K562 (cell line): ENCODE measurements around the gene CCDC185. TPM values are rescaled to one million over a fixed set of nuclear protein-coding genes. Genes with fewer than 3 reads are reported as not detected.

ENCODE experiments used
- ATAC-seq: fragments of 200-7000 bp; cut with Tn5 transposase; 3 replicates; pipeline ENCODE4 v1.9.1; 2020; ENCODE audit warnings: moderate library complexity
- BruUV-seq: library from RNA; stranded (reverse); fragments of 400-500 nt; replicated peaks from 2 replicates; lab custom pipeline; 2021; lab: Mats Ljungman, UMichigan
- CTCF ChIA-PET: fragments of 300-600 bp; formaldehyde crosslinking; extraction: SDS; loops from one replicate; lab custom pipeline; 2021; ENCODE audit warnings: low intra/inter-chr PET ratio; lab: Yijun Ruan, JAX
- POLR2A ChIA-PET: fragments of 300-600, 350-650 bp; sonication (Branson Sonifier 250); formaldehyde crosslinking; extraction: SDS; loops from one replicate; lab custom pipeline; 2021; ENCODE audit warnings: antibody characterized with exemption, inconsistent platforms; lab: Yijun Ruan, JAX
- DNase-seq, 4 experiments: peaks; one replicate each; pipeline versions ENCODE4 v3.0.0 to v3.0.0-alpha.2; 2011 to 2018; ENCODE audit warnings: low spot score in 3 of 4, mixed read lengths in 3 of 4; ENCODE audit errors: extremely low read depth in 1 of 4
- FAIRE-seq: peaks from 2 replicates; lab custom pipeline; 2011; peaks lifted over from hg19 to GRCh38; lab: Jason Lieb, UNC
- H2AFZ ChIP-seq: 2 replicates; pipeline ENCODE4 v1.6.0; 2011; ENCODE audit warnings: low read depth, low read length, control low read depth, inconsistent platforms
- H3K27ac ChIP-seq: fragments of 200-600 bp; 3 replicates; pipeline ENCODE4 v1.8.0; 2011; ENCODE audit warnings: low read depth, mild to moderate bottlenecking, control low read depth, inconsistent platforms, low read length, moderate library complexity, mixed read lengths; ENCODE audit errors: extremely low read depth
- H3K27me3 ChIP-seq, 2 experiments: fragments of 300-600 bp in 1 of 2; 2 replicates in 1 of 2; 3 replicates in 1 of 2; pipeline versions ENCODE4 v1.6.0 to v1.8.0; 2011; ENCODE audit warnings: inconsistent platforms in 2 of 2, low read length in 2 of 2, mild to moderate bottlenecking in 1 of 2, mixed read lengths in 1 of 2, moderate library complexity in 1 of 2; ENCODE audit not compliant: control insufficient read depth in 2 of 2, insufficient read depth in 2 of 2
- H3K36me3 ChIP-seq: fragments of 300-600 bp; 3 replicates; pipeline ENCODE4 v1.8.0; 2011; ENCODE audit warnings: mild to moderate bottlenecking, low read length, inconsistent platforms; ENCODE audit not compliant: control insufficient read depth, insufficient read depth
- H3K4me1 ChIP-seq, 2 experiments: fragments of 200-600 bp in 1 of 2; replicated peaks in 1 of 2; 2 replicates in 1 of 2; 3 replicates in 1 of 2; pipeline versions ENCODE4 v1.5.1 to v1.8.0; 2011; ENCODE audit warnings: inconsistent platforms in 2 of 2, low read length in 2 of 2, mild to moderate bottlenecking in 1 of 2, mixed read lengths in 1 of 2, moderate library complexity in 1 of 2; ENCODE audit not compliant: control insufficient read depth in 2 of 2, insufficient read depth in 2 of 2
- H3K4me2 ChIP-seq: 2 replicates; pipeline ENCODE4 v1.6.1; 2011; ENCODE audit warnings: low read length, control low read depth, inconsistent platforms, mixed read lengths; ENCODE audit not compliant: insufficient read depth
- H3K4me3 ChIP-seq: fragments of 200-600 bp; sonication (generic), shearing (Covaris generic); 2 replicates; pipeline ENCODE4 v1.5.1; 2016; ENCODE audit warnings: control low read depth, inconsistent platforms
- H3K79me2 ChIP-seq: fragments of 200-600 bp; 3 replicates; pipeline ENCODE4 v1.8.0; 2011; ENCODE audit warnings: low read length, inconsistent platforms; ENCODE audit not compliant: control insufficient read depth, insufficient read depth
- H3K9ac ChIP-seq, 2 experiments: 2 replicates each; pipeline versions ENCODE4 v1.6.0 to v1.6.1; 2011; ENCODE audit warnings: low read depth in 2 of 2, low read length in 2 of 2, control low read depth in 1 of 2, inconsistent platforms in 1 of 2, mild to moderate bottlenecking in 1 of 2, mixed read lengths in 1 of 2; ENCODE audit not compliant: insufficient read depth in 1 of 2
- H3K9me1 ChIP-seq: one replicate; pipeline ENCODE4 v1.6.0; 2011; ENCODE audit warnings: inconsistent platforms, mild to moderate bottlenecking, low read length, moderate library complexity; ENCODE audit not compliant: control insufficient read depth, insufficient read depth
- H3K9me3 ChIP-seq: replicated peaks from 2 replicates; pipeline ENCODE4 v1.5.1; 2011; ENCODE audit warnings: low read depth, low read length, inconsistent platforms; ENCODE audit not compliant: control insufficient read depth, insufficient read depth
- H4K20me1 ChIP-seq: replicated peaks from 2 replicates; pipeline ENCODE4 v1.6.1; 2011; ENCODE audit warnings: low read length, inconsistent platforms, mixed read lengths; ENCODE audit not compliant: control insufficient read depth, insufficient read depth
- ARID3A ChIP-seq: IDR thresholded peaks from 2 replicates; pipeline ENCODE4 v1.6.1; 2012; ENCODE audit warnings: low read depth, low read length, improper control_type of control experiment, borderline replicate concordance
- CGGBP1 ChIP-seq: fragments of 250-450 bp; sonication (Bioruptor Pico); IDR thresholded peaks from 2 replicates; pipeline ENCODE4 v1.9.0; 2021; ENCODE audit warnings: mild to moderate bottlenecking
- EHMT2 ChIP-seq: fragments of 450-650 bp; IDR thresholded peaks from 2 replicates; pipeline ENCODE4 v1.6.1; 2018; ENCODE audit warnings: antibody characterized with exemption
- ELF4 ChIP-seq: fragments of 450-650 bp; formaldehyde crosslinking; IDR thresholded peaks from 2 replicates; pipeline ENCODE4 v1.4.0; 2022; ENCODE audit warnings: missing genetic modification characterization
- GTF2A2 ChIP-seq: IDR thresholded peaks from 2 replicates; pipeline ENCODE4 v1.6.1; 2016; ENCODE audit warnings: mild to moderate bottlenecking, missing genetic modification characterization, missing compliant biosample characterization
- HDAC8 ChIP-seq: fragments of 450-650 bp; IDR thresholded peaks from 2 replicates; pipeline ENCODE4 v1.6.1; 2016; ENCODE audit warnings: mild to moderate bottlenecking, missing genetic modification characterization, moderate library complexity, missing compliant biosample characterization
- LEF1 ChIP-seq: fragments of 450-650 bp; IDR thresholded peaks from 2 replicates; pipeline ENCODE4 v1.6.1; 2016; ENCODE audit warnings: mild to moderate bottlenecking
- MAFK ChIP-seq: IDR thresholded peaks from 2 replicates; pipeline ENCODE4 v1.6.1; 2011; ENCODE audit warnings: low read length, improper control_type of control experiment
- MTA3 ChIP-seq: fragments of 450-650 bp; formaldehyde crosslinking; IDR thresholded peaks from 2 replicates; pipeline ENCODE4 v1.6.1; 2017; ENCODE audit warnings: mild to moderate bottlenecking, borderline replicate concordance
- RBM17 ChIP-seq: fragments of 200-400 bp; formaldehyde crosslinking; IDR thresholded peaks from 2 replicates; pipeline ENCODE4 v1.6.1; 2017; ENCODE audit warnings: low read depth, mild to moderate bottlenecking, low read length, borderline replicate concordance
- SMAD3 ChIP-seq: fragments of 450-650 bp; formaldehyde crosslinking; conservative IDR thresholded peaks from 2 replicates; pipeline ENCODE4 v1.4.0; 2020; ENCODE audit warnings: mild to moderate bottlenecking
- SNAPC5 ChIP-seq: fragments of 250-450 bp; sonication (Bioruptor Pico); IDR thresholded peaks from 2 replicates; pipeline ENCODE4 v1.8.0; 2021; ENCODE audit warnings: moderate library complexity, mild to moderate bottlenecking, inconsistent platforms
- SRSF3 ChIP-seq: fragments of 200-400 bp; formaldehyde crosslinking; IDR thresholded peaks from 2 replicates; pipeline ENCODE4 v1.6.1; 2016; ENCODE audit warnings: mild to moderate bottlenecking, low read length, moderate library complexity; ENCODE audit not compliant: insufficient read depth
- ZNF766 ChIP-seq: fragments of 200-800 bp; sonication (Bioruptor generic); conservative IDR thresholded peaks from 2 replicates; pipeline ENCODE4 v1.6.1; 2016; ENCODE audit warnings: missing genetic modification characterization, missing compliant biosample characterization
- WGBS: fragments of 100-300 bp; shearing (Covaris generic); methylation state at CpG from one replicate; pipeline ENCODE4 v1.1.6; 2016; ENCODE audit warnings: low coverage, mixed read lengths; ENCODE audit not compliant: insufficient coverage; ENCODE audit errors: missing lambda C conversion rate; 5-methylcytosine and 5-hydroxymethylcytosine counted together
- in situ Hi-C: fragments of 300-500 bp; cut with MboI; formaldehyde crosslinking; loops from 4 replicates; pipeline ENCODE4 v1.15.0; 2018; ENCODE audit warnings: inconsistent platforms, mixed read lengths
- intact Hi-C: fragments of 100-400 bp; cut with micrococcal nuclease; formaldehyde crosslinking; loops from 2 replicates; pipeline ENCODE4 v1.14.2; 2022
- polyA plus RNA-seq, 8 experiments: library from polyadenylated mRNA; depleted of rRNA in 4 of 8; stranded (reverse) in 5 of 8; unstranded in 3 of 8; fragments of >200 nt; fragmentation: Nextera tagmentation in 2 of 8; fragmentation: Illumina TruSeq in 1 of 8; extraction: Ambion mirVana in 2 of 8; extraction: Trizol in 1 of 8; gene quantifications; 2 replicates each; pipeline versions ENCODE4 v1.2.1 to v1.2.3, GENCODE V29; 2011 to 2014; ENCODE audit warnings: inconsistent platforms in 1 of 8, missing spikeins in 1 of 8
- total RNA-seq, 7 experiments: library from RNA; depleted of rRNA in 6 of 7; stranded (reverse); fragments of >200 nt in 6 of 7; fragmentation: Illumina TruSeq in 2 of 7; extraction: Trizol in 2 of 7; gene quantifications; 2 replicates each; pipeline versions ENCODE4 v1.2.1 to v1.2.3, GENCODE V29; 2011 to 2021; ENCODE audit warnings: low replicate concordance in 1 of 7
- TF ChIP-seq, protein P1 (sequence below): fragments of 450-650 bp; IDR thresholded peaks from 2 replicates; pipeline ENCODE4 v1.7.1; 2018; ENCODE audit warnings: mild to moderate bottlenecking, low read depth; ENCODE audit not compliant: partially characterized antibody
- TF ChIP-seq, protein P2 (sequence below): fragments of 250-450 bp; sonication (Bioruptor Pico); IDR thresholded peaks from 2 replicates; pipeline ENCODE4 v1.5.0; 2021

The CCDC185 gene
- total and polyA plus RNA-seq, 9 of the 15 experiments (the other 6 are each of a cell fraction or from before 2014, with no cell fraction given): not detected

- ChIA-PET CTCF (no interaction called here), POLR2A (interaction anchor here (0.6 kb wide), 1 partner anchor 325 kb away, joined by 3 read pairs; no protein-coding TSS in a partner anchor)
- ATAC-seq (peak; percentile 88), FAIRE-seq (no peak), DNase-seq (peak; percentile 49 to 70 (median 68))
- Histone ChIP-seq H3K9me1 (no peaks in the 10 kb centered on the region), H3K9ac (no peak overlapping the region), H2AFZ (peak overlapping the region; percentile 58), H4K20me1 (no peaks in the 10 kb centered on the region), H3K27ac (peak overlapping the region; percentile 73), H3K4me3 (no peak overlapping the region), H3K4me1 (peaks cover 0 to 21% of the 10 kb centered on the region in 2 experiments; a peak in 4 of 5 replicates), H3K36me3 (no peaks in the 10 kb centered on the region), H3K27me3 (no peaks in the 10 kb centered on the region), H3K4me2 (peak overlapping the region; percentile 5; the same call in 1 of the 2 replicates), H3K9me3 (peaks cover 5% of the 10 kb centered on the region; the same call in 1 of the 2 replicates), H3K79me2 (no peaks in the 10 kb centered on the region)
- in situ Hi-C loops: no loop called here
- WGBS: 28% methylated on average over 2 of the region's 2 CpGs
- BruUV-seq: no TSS peak
- intact Hi-C loops: no loop called here
- TF ChIP-seq, protein P1, sequence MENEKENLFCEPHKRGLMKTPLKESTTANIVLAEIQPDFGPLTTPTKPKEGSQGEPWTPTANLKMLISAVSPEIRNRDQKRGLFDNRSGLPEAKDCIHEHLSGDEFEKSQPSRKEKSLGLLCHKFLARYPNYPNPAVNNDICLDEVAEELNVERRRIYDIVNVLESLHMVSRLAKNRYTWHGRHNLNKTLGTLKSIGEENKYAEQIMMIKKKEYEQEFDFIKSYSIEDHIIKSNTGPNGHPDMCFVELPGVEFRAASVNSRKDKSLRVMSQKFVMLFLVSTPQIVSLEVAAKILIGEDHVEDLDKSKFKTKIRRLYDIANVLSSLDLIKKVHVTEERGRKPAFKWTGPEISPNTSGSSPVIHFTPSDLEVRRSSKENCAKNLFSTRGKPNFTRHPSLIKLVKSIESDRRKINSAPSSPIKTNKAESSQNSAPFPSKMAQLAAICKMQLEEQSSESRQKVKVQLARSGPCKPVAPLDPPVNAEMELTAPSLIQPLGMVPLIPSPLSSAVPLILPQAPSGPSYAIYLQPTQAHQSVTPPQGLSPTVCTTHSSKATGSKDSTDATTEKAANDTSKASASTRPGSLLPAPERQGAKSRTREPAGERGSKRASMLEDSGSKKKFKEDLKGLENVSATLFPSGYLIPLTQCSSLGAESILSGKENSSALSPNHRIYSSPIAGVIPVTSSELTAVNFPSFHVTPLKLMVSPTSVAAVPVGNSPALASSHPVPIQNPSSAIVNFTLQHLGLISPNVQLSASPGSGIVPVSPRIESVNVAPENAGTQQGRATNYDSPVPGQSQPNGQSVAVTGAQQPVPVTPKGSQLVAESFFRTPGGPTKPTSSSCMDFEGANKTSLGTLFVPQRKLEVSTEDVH: no peak
- TF ChIP-seq SNAPC5 (CRISPR knock-in tag): no peak
- 0 out of 2 replicates have a peak, but pooled peaks have one; percentile 10 for TF ChIP-seq SMAD3 (CRISPR knock-in tag)
- no peak for TF ChIP-seq SRSF3
- no peak for TF ChIP-seq CGGBP1
- TF ChIP-seq, protein P2, sequence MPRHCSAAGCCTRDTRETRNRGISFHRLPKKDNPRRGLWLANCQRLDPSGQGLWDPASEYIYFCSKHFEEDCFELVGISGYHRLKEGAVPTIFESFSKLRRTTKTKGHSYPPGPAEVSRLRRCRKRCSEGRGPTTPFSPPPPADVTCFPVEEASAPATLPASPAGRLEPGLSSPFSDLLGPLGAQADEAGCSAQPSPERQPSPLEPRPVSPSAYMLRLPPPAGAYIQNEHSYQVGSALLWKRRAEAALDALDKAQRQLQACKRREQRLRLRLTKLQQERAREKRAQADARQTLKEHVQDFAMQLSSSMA (CRISPR knock-in tag): no peak
- peak; percentile 40 for TF ChIP-seq EHMT2
- no peak for TF ChIP-seq RBM17
- no peak for TF ChIP-seq HDAC8 (tag)
- 0 out of 2 replicates have a peak, but pooled peaks have one; percentile 49 for TF ChIP-seq LEF1
- peak; percentile 84 for TF ChIP-seq MAFK
- TF ChIP-seq GTF2A2 (tag): peak; percentile 35; the same call in 1 of the 2 replicates
- peak; percentile 40; the same call in 1 of the 2 replicates for TF ChIP-seq ARID3A
- no peak for TF ChIP-seq MTA3
- TF ChIP-seq ZNF766: peak; percentile 66
- TF ChIP-seq ELF4 (CRISPR knock-in tag): no peak
Observed at GRCh38 chr1:223401873-223402789, 8.9 kb downstream of the CCDC185 start.
